ENCODE measurements around the gene ENAH.
A peak's percentile ranks its signal among the peaks of the same experiment; 100 is the strongest.

The ENAH gene

GRCh38 chr1:225602590-225603206, 50.2 kb downstream of the ENAH start:
- no peak for DNase-seq

- DNase-seq, result no peak
These were observed 50.9 kb downstream of the ENAH start for GRCh38 chr1:225601902-225602589.

GRCh38 chr1:225598847-225599246, 54.1 kb downstream of the ENAH start:
- no peak for DNase-seq

GRCh38 chr1:225597926-225598575, 54.9 kb downstream of the ENAH start:
- no peak for DNase-seq

- no peak for DNase-seq
These were observed 56.2 kb downstream of the ENAH start for GRCh38 chr1:225596736-225597135.

GRCh38 chr1:225595974-225596551, 56.9 kb downstream of the ENAH start:
- DNase-seq, result no peak

- no peak for DNase-seq
These were observed 57.5 kb downstream of the ENAH start for GRCh38 chr1:225595452-225595851.

- DNase-seq, result no peak
These were observed 59.5 kb downstream of the ENAH start for GRCh38 chr1:225593414-225593813.

- no peak for DNase-seq
These were observed 60.4 kb downstream of the ENAH start for GRCh38 chr1:225592362-225593025.

- DNase-seq, result no peak
These were observed 65.6 kb downstream of the ENAH start for GRCh38 chr1:225587310-225587709.

- no peak for DNase-seq
These were observed 71.7 kb downstream of the ENAH start for GRCh38 chr1:225581186-225581585.

- peak; percentile 23 for DNase-seq
These were observed 72.5 kb downstream of the ENAH start for GRCh38 chr1:225580238-225581099.

- no peak for DNase-seq
These were observed 74.5 kb downstream of the ENAH start for GRCh38 chr1:225578251-225578977.

GRCh38 chr1:225577241-225577640, 75.7 kb downstream of the ENAH start:
- DNase-seq, result no peak

- no peak for DNase-seq
These were observed 79.7 kb downstream of the ENAH start for GRCh38 chr1:225573216-225573615.

- no peak for DNase-seq
These were observed 80.5 kb downstream of the ENAH start for GRCh38 chr1:225572422-225572821.

- no peak for DNase-seq
These were observed 85.1 kb downstream of the ENAH start for GRCh38 chr1:225567789-225568188.

GRCh38 chr1:225565847-225566246, 87.1 kb downstream of the ENAH start:
- DNase-seq, result no peak

- no peak for DNase-seq
These were observed 91.2 kb downstream of the ENAH start for GRCh38 chr1:225561675-225562074.

GRCh38 chr1:225559902-225560301, 93.0 kb downstream of the ENAH start:
- no peak for DNase-seq

GRCh38 chr1:225559326-225559725, 93.6 kb downstream of the ENAH start:
- DNase-seq, result no peak

GRCh38 chr1:225556694-225557093, 96.2 kb downstream of the ENAH start:
- no peak for DNase-seq
